GM10248 (cell line): ENCODE data around the gene EPAS1.

Source experiments
- CTCF ChIA-PET: fragments of 300-600 bp; sonication (Branson Sonifier 250); formaldehyde crosslinking; extraction: SDS; loops from one replicate; lab custom pipeline; 2021; ENCODE audit warnings: antibody characterized with exemption; lab: Yijun Ruan, JAX
- POLR2A ChIA-PET: fragments of 350-650 bp; sonication (Branson Sonifier 250); formaldehyde crosslinking; extraction: SDS; loops from one replicate; lab custom pipeline; 2020; ENCODE audit warnings: antibody characterized with exemption; lab: Yijun Ruan, JAX
- DNase-seq: peaks from one replicate; pipeline ENCODE4 v3.0.0; 2012; ENCODE audit errors: extremely low spot score
- TF ChIP-seq, protein P1 (sequence below): IDR thresholded peaks from 2 replicates; pipeline ENCODE4 v1.5.1; 2012; ENCODE audit warnings: mild to moderate bottlenecking, low read depth; ENCODE audit errors: extremely low read depth, missing control alignments, control extremely low read depth

The EPAS1 gene

DNA sequence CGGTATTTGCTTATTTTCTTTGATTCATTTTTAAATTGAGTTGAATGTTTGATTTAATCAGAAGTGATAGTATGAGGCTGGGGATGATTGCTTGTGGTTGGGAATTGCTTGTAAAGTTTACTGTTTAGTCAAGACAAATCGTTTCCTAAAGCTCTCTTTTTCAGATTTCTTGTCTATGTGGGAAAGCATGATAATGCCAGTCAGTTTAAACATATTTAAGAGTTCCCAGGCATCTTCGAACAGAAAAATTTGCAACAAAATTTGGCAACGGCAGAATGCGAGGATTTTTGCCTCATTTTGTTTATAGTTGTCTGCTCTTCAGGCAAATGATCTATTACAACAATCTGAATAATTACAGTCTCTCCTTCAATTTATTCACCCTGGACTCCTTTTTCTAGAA is 22.5 kb downstream of the EPAS1 start:
- DNase-seq: no peak
- TF ChIP-seq, protein P1, sequence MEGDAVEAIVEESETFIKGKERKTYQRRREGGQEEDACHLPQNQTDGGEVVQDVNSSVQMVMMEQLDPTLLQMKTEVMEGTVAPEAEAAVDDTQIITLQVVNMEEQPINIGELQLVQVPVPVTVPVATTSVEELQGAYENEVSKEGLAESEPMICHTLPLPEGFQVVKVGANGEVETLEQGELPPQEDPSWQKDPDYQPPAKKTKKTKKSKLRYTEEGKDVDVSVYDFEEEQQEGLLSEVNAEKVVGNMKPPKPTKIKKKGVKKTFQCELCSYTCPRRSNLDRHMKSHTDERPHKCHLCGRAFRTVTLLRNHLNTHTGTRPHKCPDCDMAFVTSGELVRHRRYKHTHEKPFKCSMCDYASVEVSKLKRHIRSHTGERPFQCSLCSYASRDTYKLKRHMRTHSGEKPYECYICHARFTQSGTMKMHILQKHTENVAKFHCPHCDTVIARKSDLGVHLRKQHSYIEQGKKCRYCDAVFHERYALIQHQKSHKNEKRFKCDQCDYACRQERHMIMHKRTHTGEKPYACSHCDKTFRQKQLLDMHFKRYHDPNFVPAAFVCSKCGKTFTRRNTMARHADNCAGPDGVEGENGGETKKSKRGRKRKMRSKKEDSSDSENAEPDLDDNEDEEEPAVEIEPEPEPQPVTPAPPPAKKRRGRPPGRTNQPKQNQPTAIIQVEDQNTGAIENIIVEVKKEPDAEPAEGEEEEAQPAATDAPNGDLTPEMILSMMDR: no peak
- ChIA-PET POLR2A (interaction anchor here (0.6 kb wide), 1 partner anchor 259 kb away, joined by 3 read pairs; no protein-coding TSS in a partner anchor), CTCF (interaction anchor here (1.2 to 1.8 kb wide), 4 partner anchors 9 to 257 kb away, joined by 3 to 11 read pairs (median 6); no protein-coding TSS in a partner anchor)

DNA sequence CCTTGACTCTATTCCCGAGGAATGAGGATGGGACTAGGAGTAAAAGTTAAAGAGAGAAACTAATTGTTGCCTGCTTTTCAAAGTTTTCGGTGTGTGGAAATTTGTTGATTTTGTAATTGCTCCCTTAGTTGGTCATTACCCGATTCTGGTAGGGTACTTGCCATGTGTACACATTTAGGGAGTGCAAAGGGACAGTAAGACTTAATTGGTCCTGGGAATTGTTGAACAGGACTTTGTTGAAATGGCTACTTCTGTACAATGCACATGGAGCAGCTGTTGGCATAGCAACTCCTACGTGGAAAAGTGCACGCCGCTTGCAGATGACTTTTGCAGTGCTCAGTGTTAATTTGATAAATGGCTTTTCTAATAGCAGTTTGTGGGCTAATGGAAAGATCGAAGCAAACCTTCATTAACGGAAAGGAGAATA is 22.9 kb downstream of the EPAS1 start:
- DNase-seq: no peak
- TF ChIP-seq, protein P1: no peak
- CTCF ChIA-PET: no interaction called here
- POLR2A ChIA-PET: no interaction called here

DNA sequence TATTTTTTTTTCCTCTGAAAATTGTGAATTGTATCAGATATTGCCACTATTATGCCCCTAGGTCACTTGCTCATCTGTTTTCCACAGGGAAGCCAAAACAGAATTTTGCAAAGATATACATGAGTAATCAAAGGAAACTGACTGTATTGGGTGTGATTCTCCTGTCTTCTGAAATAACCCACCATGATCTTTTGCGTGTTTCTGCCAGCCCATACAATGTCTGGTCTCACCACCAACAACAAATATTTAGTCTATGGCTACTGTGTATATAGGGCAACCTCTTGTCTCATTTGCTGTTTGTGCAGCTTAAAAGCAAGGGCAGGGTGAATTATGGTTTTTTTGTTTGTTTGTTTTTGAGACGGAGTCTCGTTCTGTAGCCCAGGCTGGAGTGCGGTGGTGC is 26.5 kb downstream of the EPAS1 start:
- TF ChIP-seq, protein P1: no peak
- DNase-seq: no peak
- ChIA-PET POLR2A (no interaction called here), CTCF (no interaction called here)

- POLR2A ChIA-PET: no interaction called here
- no peak for DNase-seq
- TF ChIP-seq, protein P1: no peak
- CTCF ChIA-PET: no interaction called here
Measured at GRCh38 chr2:46325182-46325928, 28.1 kb downstream of the EPAS1 start.

- ChIA-PET CTCF (interaction anchor here (1.4 to 1.7 kb wide), 3 partner anchors 9 to 34 kb away, joined by 3 to 6 read pairs (median 5); no protein-coding TSS in a partner anchor), POLR2A (no interaction called here)
- TF ChIP-seq, protein P1: no peak
- no peak for DNase-seq
Measured at GRCh38 chr2:46326231-46326980, 29.2 kb downstream of the EPAS1 start.

DNA sequence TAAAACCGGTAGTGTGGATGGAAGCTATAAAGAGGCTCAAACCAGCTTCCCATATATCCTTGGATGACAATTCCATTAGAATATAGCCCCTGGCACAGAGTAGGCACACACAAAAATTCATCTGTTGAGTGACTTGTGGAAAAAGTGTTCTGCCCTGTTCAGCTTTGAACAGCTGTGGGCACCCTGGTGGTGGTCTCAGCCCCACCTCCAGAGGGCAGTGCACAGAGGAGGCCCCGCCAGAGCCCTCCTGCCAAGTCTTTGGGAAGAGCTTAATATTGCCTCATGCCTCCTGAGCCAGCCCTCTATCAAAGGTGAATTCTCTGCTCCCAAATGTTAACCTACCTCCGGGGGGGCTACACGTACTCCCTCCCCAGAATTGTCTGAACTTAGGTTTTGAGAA is 30.4 kb downstream of the EPAS1 start:
- CTCF ChIA-PET: interaction anchor here (0.9 to 2.0 kb wide), 7 partner anchors 9 to 33 kb away, joined by 3 to 6 read pairs (median 5); no protein-coding TSS in a partner anchor
- TF ChIP-seq, protein P1: no peak
- DNase-seq: no peak
- POLR2A ChIA-PET: no interaction called here
